ENCODE measurements around the gene OTOA. TPM values are rescaled to one million over a fixed set of nuclear protein-coding genes. Genes with fewer than 3 reads are reported as not detected.

The OTOA gene
- total and polyA plus RNA-seq, 2 of the 13 experiments (the other 11 are each of a cell fraction or from before 2014, with no cell fraction given): 0.05 to 0.15 TPM

GRCh38 chr16:21625026-21625425 is 38.7 kb upstream of the OTOA start (continued):
- TF ChIP-seq ZNF281 (CRISPR knock-in tag; IDR thresholded peaks at IDR 0.05; ENCODE audit: borderline replicate concordance) (no peak), HNRNPL (IDR thresholded peaks at IDR 0.05; ENCODE audit: low read depth, low read length) (no peak)

- peak; percentile 83 for DNase-seq (ENCODE audit: low spot score)
- intact Hi-C loops (cut with micrococcal nuclease; ENCODE audit: unreplicated experiment) (no loop called here), in situ Hi-C loops (cut with HindIII; ENCODE audit: extremely low pct_ligation_motif_present, low pct_unique_long_range_greater_than_20kb) (no loop called here)
- TSS peak; percentile 39 for BruUV-seq (replicated peaks)
- Histone ChIP-seq H3K27me3 (ENCODE audit: control insufficient read depth in 1 of 2, insufficient read depth in 2 of 2, low read length in 2 of 2) (no peaks in the 10 kb centered on the region), H3K4me1 (ENCODE audit: insufficient read depth, low read length) (peaks cover 41% of the 10 kb centered on the region), H4K20me1 (ENCODE audit: insufficient read depth, low read length) (no peaks in the 10 kb centered on the region), H3K9me3 (ENCODE audit: low read length) (no peaks in the 10 kb centered on the region), H2AFZ (ENCODE audit: low read length) (no peak overlapping the region), H3K79me2 (ENCODE audit: insufficient read depth, low read length) (no peaks in the 10 kb centered on the region), H3K4me2 (ENCODE audit: low read depth, low read length) (no peak overlapping the region), H3K36me3 (replicated peaks in 1 of 2; ENCODE audit: control insufficient read depth in 1 of 2, insufficient read depth in 2 of 2, low read length in 2 of 2) (peaks cover 16 to 37% of the 10 kb centered on the region in 2 experiments), H3K4me3 (replicated peaks in 1 of 3; ENCODE audit: insufficient read depth in 1 of 3, low read depth in 2 of 3, low read length in 3 of 3) (no peak overlapping the region), H3K9ac (ENCODE audit: insufficient read depth, low read depth, low read length) (no peak overlapping the region), H3K27ac (ENCODE audit: extremely low read length, insufficient read depth, low read length) (peak overlapping the region; percentile 10)
- peak; percentile 60; the same call in 2 of the 3 replicates for ATAC-seq
- POLR2A ChIA-PET: interaction anchor here (0.7 kb wide), 1 partner anchor 1884 kb away, joined by 3 read pairs; no protein-coding TSS in a partner anchor
- 80% methylated on average over 6 of the region's 6 CpGs for WGBS (ENCODE audit: low lambda C conversion rate)
- CTCF ChIA-PET (ENCODE audit: low intra/inter-chr PET ratio, low total read pairs): no interaction called here
- FAIRE-seq: no peak
- TF ChIP-seq ZKSCAN5 (CRISPR knock-in tag; IDR thresholded peaks at IDR 0.05) (no peak), ZNF3 (CRISPR knock-in tag; IDR thresholded peaks at IDR 0.05) (no peak), ZNF83 (CRISPR knock-in tag; IDR thresholded peaks at IDR 0.05; ENCODE audit: borderline replicate concordance) (no peak), ETV5 (CRISPR knock-in tag; IDR thresholded peaks at IDR 0.05; ENCODE audit: borderline replicate concordance) (peak; percentile 84; the same call in 1 of the 2 replicates), SIX1 (CRISPR knock-in tag; IDR thresholded peaks at IDR 0.05; ENCODE audit: borderline replicate concordance) (no peak), ARID4A (CRISPR knock-in tag; IDR thresholded peaks at IDR 0.05; ENCODE audit: borderline replicate concordance) (no peak), POLR2G (IDR thresholded peaks at IDR 0.05; ENCODE audit: low read depth, low read length) (no peak), RARA (CRISPR knock-in tag; IDR thresholded peaks at IDR 0.05) (peak; percentile 53), ZBTB43 (CRISPR knock-in tag; conservative IDR thresholded peaks at IDR 0.05) (0 out of 2 replicates have a peak, but pooled peaks have one; percentile 37), ELF3 (CRISPR knock-in tag; IDR thresholded peaks at IDR 0.05) (peak; percentile 85), CHCHD3 (CRISPR knock-in tag; IDR thresholded peaks at IDR 0.05) (no peak)
Measured at GRCh38 chr16:21626659-21627277, 37.0 kb upstream of the OTOA start.
